Measurements from ENCODE around the gene ANKRD11.

The ANKRD11 gene

DNA sequence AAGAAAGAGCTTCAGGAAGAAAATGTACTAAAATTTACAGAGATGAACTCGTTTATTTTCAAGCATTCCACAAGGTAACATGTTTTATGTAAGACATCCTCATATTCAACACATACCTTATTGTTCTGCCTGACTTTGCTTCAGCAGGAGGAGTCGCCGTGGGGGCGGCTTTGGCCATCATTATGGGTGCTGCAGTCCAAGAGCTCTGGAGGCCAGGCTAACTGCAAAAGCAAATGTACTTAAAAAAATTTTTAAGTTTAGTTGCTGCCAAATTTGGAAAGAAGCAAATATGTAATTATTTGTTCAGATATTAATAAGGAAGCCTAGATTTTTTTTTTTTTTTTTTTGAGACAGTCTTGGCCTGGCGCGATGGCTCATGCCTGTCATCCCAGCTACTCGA, 13.7 kb upstream of the ANKRD11 start:
- H3K9me3 ChIP-seq (ENCODE audit: severe bottlenecking), result no peaks in the 10 kb centered on the region
- no peaks in the 10 kb centered on the region for H3K27me3 ChIP-seq (ENCODE audit: insufficient read depth, poor library complexity, severe bottlenecking)
- H3K4me1 ChIP-seq (ENCODE audit: insufficient read depth, poor library complexity, severe bottlenecking), result peaks cover 30% of the 10 kb centered on the region
- peak overlapping the region; percentile 83 for H3K27ac ChIP-seq (ENCODE audit: poor library complexity, severe bottlenecking)
- DNase-seq (ENCODE audit: low spot score), result no peak
- no peaks in the 10 kb centered on the region for H3K36me3 ChIP-seq (ENCODE audit: low read depth)
- ATAC-seq (ENCODE audit: low read depth), result no peak
- TF ChIP-seq, protein P1, sequence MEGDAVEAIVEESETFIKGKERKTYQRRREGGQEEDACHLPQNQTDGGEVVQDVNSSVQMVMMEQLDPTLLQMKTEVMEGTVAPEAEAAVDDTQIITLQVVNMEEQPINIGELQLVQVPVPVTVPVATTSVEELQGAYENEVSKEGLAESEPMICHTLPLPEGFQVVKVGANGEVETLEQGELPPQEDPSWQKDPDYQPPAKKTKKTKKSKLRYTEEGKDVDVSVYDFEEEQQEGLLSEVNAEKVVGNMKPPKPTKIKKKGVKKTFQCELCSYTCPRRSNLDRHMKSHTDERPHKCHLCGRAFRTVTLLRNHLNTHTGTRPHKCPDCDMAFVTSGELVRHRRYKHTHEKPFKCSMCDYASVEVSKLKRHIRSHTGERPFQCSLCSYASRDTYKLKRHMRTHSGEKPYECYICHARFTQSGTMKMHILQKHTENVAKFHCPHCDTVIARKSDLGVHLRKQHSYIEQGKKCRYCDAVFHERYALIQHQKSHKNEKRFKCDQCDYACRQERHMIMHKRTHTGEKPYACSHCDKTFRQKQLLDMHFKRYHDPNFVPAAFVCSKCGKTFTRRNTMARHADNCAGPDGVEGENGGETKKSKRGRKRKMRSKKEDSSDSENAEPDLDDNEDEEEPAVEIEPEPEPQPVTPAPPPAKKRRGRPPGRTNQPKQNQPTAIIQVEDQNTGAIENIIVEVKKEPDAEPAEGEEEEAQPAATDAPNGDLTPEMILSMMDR (IDR thresholded peaks at IDR 0.05; ENCODE audit: poor library complexity, severe bottlenecking), result no peak
- no peak overlapping the region for H3K4me3 ChIP-seq (ENCODE audit: severe bottlenecking)

DNA sequence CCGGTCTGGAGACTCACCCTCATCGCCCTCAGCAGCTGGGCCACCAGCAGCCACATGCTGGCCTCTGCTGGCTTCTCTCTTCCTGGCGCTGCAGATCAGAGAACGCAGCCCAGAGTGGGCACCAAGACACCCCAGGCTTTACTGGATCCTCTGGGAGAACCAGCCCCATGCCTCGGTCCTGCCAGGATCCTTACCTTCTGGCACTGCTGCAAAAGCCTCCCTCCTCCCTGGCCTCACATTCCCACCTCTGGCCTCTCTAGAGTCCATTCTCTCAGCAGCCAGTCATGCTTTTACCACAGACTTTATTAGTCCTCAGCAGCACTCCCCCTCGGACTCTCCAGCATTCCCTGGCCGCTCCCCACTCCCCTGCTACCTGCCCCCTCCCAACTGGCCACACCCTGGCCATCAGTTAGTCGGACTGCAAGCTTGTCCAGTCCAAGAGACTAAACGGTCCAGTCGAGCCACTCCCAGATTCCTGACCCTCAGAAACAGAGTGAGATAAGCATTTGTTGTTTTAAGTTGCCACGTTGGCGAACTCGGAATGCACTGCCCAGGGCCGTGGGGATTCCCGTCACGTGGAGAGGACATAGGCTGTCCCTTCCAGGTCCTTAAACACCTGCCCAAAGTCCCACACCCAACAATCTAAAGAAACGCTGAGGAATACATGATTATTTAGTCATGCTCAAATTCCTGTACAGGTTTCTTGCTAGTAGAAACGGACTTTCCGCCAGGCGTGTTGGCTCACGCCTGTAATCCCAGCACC, 11.9 kb upstream of the ANKRD11 start:
- TF ChIP-seq, protein P1 (IDR thresholded peaks at IDR 0.05; ENCODE audit: poor library complexity, severe bottlenecking), result no peak
- Histone ChIP-seq H3K36me3 (ENCODE audit: low read depth) (no peaks in the 10 kb centered on the region), H3K27ac (ENCODE audit: poor library complexity, severe bottlenecking) (peak overlapping the region; percentile 60), H3K4me1 (ENCODE audit: insufficient read depth, poor library complexity, severe bottlenecking) (peaks cover 30% of the 10 kb centered on the region), H3K27me3 (ENCODE audit: insufficient read depth, poor library complexity, severe bottlenecking) (no peaks in the 10 kb centered on the region), H3K9me3 (ENCODE audit: severe bottlenecking) (no peaks in the 10 kb centered on the region), H3K4me3 (ENCODE audit: severe bottlenecking) (no peak overlapping the region)
- ATAC-seq (ENCODE audit: low read depth) (peak; percentile 57), DNase-seq (ENCODE audit: low spot score) (peak; percentile 77)

DNA sequence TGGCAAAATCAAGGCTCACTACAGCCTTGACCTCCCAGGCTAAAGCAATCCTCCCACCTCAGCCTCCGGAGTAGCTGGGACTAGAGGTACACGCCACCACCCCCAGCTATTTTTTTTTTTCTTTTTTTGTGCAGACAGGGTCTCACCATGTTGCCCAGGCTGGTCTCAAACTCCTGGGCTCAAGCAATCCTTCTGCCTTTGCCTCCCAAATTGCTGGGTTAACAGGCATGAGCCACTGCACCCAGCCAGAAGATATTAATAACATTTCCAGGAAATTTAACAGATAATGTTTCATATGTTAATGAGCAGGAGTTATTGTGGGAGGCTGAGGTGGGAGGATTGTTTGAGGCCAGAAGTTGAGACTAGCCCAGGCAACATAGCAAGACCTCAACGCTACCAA, 9.4 kb upstream of the ANKRD11 start:
- ATAC-seq (ENCODE audit: low read depth), result no peak
- H3K9me3 ChIP-seq (ENCODE audit: severe bottlenecking), result no peaks in the 10 kb centered on the region
- peaks cover 10% of the 10 kb centered on the region for H3K4me1 ChIP-seq (ENCODE audit: insufficient read depth, poor library complexity, severe bottlenecking)
- no peaks in the 10 kb centered on the region for H3K27me3 ChIP-seq (ENCODE audit: insufficient read depth, poor library complexity, severe bottlenecking)
- H3K27ac ChIP-seq (ENCODE audit: poor library complexity, severe bottlenecking), result no peak overlapping the region
- no peaks in the 10 kb centered on the region for H3K36me3 ChIP-seq (ENCODE audit: low read depth)
- no peak for DNase-seq (ENCODE audit: low spot score)
- H3K4me3 ChIP-seq (ENCODE audit: severe bottlenecking), result no peak overlapping the region
- TF ChIP-seq, protein P1 (IDR thresholded peaks at IDR 0.05; ENCODE audit: poor library complexity, severe bottlenecking), result no peak

DNA sequence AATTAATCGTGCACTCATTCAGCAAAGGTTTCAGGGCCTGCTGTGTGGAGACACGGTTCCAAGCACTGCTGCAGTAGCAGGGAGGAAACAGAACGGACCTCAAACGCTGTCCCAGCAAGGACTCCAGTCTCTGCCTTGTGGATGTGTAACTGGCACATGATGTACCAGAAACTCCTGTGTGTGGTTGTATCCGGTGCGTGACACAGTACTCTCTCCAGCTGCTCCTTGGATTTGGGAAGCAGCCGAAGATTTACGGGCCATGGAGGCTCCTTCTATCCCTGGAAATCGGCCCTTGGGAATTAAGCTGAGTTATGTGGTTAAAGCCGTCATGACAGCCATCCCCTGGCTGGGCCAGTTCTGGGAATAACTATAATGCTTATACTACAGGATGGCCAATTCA, 8.5 kb upstream of the ANKRD11 start:
- TF ChIP-seq, protein P1 (IDR thresholded peaks at IDR 0.05; ENCODE audit: poor library complexity, severe bottlenecking), result no peak
- Histone ChIP-seq H3K4me1 (ENCODE audit: insufficient read depth, poor library complexity, severe bottlenecking) (peaks cover 10% of the 10 kb centered on the region), H3K4me3 (ENCODE audit: severe bottlenecking) (no peak overlapping the region), H3K9me3 (ENCODE audit: severe bottlenecking) (no peaks in the 10 kb centered on the region), H3K27ac (ENCODE audit: poor library complexity, severe bottlenecking) (no peak overlapping the region), H3K36me3 (ENCODE audit: low read depth) (no peaks in the 10 kb centered on the region), H3K27me3 (ENCODE audit: insufficient read depth, poor library complexity, severe bottlenecking) (no peaks in the 10 kb centered on the region)
- DNase-seq (ENCODE audit: low spot score), result no peak
- ATAC-seq (ENCODE audit: low read depth), result no peak

DNA sequence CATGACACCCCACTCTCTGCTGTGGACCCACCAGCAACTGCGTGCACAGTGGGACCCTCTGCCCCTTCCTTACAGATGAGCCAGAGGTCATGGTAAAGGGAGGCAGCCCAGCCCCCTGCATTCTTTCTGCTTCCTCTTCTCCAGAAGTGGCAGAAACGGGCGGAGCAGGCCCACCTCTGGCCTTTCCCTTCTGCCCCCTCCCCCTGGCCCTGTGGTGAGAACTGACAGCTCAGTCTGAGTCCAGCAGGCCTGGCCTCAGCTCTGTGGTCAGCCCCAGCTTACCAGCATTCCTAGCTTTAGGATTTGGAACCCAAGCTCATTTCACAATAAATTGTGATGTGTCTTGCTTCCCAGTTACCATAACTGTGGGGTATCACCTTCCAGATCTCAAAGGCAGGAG, 4.8 kb upstream of the ANKRD11 start:
- TF ChIP-seq, protein P1 (IDR thresholded peaks at IDR 0.05; ENCODE audit: poor library complexity, severe bottlenecking), result no peak
- H3K36me3 ChIP-seq (ENCODE audit: low read depth), result no peaks in the 10 kb centered on the region
- no peak overlapping the region for H3K4me3 ChIP-seq (ENCODE audit: severe bottlenecking)
- peaks cover 3% of the 10 kb centered on the region for H3K4me1 ChIP-seq (ENCODE audit: insufficient read depth, poor library complexity, severe bottlenecking)
- H3K27ac ChIP-seq (ENCODE audit: poor library complexity, severe bottlenecking), result no peak overlapping the region
- no peaks in the 10 kb centered on the region for H3K9me3 ChIP-seq (ENCODE audit: severe bottlenecking)
- no peaks in the 10 kb centered on the region for H3K27me3 ChIP-seq (ENCODE audit: insufficient read depth, poor library complexity, severe bottlenecking)
- no peak for ATAC-seq (ENCODE audit: low read depth)
- no peak for DNase-seq (ENCODE audit: low spot score)
